Right forelimb (tissue), 1 donor: ENCODE results near the gene AGPAT2.
"Not testable (repeated sequence)": the region's sequence is repeated elsewhere in the genome, so short reads cannot be mapped to it uniquely, and the experiment has no call there.

ENCODE experiments used
- DNase-seq: peaks from one replicate; pipeline ENCODE4 v3.0.0-alpha.2; 2018

The AGPAT2 gene

DNA sequence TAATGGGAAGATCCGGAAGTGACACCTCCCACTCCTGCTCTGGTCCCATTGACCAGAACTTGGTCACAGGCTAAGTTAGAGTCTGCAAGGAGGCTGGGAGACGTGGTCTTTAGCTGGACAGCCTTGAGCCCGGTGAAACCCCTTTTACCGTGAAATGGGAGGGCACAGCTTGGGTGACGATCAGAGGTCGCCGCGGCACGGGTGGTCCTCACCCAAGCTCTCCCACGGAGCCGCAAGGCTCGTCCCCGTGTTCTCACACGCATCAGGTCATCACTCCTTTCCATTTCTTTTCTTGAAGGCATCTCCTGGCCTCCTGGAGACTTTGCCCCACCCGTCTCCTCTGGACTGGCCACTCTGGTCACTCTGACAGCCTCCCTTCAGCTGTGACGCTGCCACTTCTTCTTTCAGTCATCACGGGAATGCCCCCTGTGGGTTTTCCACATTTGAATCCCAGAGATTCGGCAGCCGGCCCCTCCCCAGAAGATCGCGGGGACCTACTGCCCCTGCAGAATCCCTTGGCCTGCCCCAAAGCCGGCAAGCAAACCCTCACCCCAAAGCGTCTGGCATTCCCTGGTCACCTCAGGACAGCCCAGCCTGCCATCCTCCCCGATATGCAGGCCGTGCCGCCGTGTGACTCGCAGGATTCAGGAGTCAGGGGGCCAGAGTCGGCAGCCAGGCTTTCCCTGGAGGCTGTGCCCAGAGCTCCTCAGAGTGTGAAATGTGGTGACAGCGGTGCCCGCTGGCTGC lies 43.5 kb downstream of the AGPAT2 start:
- no peak for DNase-seq

GRCh38 chr9:136642439-136642921 lies 44.8 kb downstream of the AGPAT2 start:
- no peak for DNase-seq

- no peak for DNase-seq
Observed at GRCh38 chr9:136640171-136641111, 46.8 kb downstream of the AGPAT2 start.

- DNase-seq = no peak
Observed at GRCh38 chr9:136634904-136635303, 52.4 kb downstream of the AGPAT2 start.

DNA sequence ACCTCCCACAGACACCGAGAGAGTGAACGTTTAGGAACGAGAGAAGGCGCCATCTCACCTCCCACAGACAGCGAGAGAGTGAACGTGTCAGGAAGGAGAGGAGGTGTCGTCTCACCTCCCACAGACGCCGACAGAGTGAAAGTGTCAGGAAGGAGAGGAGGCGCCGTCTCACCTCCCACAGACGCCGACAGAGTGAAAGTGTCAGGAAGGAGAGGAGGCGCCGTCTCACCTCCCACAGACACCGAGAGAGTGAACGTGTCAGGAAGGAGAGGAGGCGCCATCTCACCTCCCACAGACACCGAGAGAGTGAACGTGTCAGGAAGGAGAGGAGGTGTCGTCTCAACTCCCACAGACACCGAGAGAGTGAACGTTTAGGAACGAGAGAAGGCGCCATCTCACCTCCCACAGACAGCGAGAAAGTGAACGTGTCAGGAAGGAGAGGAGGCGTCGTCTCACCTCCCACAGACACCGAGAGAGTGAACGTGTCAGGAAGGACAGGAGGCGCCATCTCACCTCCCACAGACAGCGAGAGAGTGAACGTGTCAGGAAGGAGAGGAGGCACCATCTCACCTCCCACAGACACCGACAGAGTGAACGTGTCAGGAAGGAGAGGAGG lies 54.7 kb downstream of the AGPAT2 start:
- not testable (repeated sequence) for DNase-seq

GRCh38 chr9:136632072-136632471 lies 55.2 kb downstream of the AGPAT2 start:
- not testable (repeated sequence) for DNase-seq

- DNase-seq = peak; percentile 89
Observed at GRCh38 chr9:136631038-136632000, 55.9 kb downstream of the AGPAT2 start.

DNA sequence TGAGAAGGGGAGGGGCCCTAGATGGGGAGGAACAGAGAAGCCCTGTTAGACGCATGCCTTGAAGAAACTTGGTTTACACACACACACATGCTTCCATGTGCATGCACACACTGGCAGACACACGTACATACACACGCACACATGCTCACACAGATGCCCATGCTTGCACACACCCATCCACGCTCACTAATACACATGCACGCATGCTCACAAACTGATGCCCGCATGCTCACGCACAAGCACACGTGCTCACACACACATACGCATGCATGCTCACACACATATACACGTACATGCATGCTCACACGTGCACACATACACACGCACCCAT lies 56.6 kb downstream of the AGPAT2 start:
- DNase-seq = no peak

DNA sequence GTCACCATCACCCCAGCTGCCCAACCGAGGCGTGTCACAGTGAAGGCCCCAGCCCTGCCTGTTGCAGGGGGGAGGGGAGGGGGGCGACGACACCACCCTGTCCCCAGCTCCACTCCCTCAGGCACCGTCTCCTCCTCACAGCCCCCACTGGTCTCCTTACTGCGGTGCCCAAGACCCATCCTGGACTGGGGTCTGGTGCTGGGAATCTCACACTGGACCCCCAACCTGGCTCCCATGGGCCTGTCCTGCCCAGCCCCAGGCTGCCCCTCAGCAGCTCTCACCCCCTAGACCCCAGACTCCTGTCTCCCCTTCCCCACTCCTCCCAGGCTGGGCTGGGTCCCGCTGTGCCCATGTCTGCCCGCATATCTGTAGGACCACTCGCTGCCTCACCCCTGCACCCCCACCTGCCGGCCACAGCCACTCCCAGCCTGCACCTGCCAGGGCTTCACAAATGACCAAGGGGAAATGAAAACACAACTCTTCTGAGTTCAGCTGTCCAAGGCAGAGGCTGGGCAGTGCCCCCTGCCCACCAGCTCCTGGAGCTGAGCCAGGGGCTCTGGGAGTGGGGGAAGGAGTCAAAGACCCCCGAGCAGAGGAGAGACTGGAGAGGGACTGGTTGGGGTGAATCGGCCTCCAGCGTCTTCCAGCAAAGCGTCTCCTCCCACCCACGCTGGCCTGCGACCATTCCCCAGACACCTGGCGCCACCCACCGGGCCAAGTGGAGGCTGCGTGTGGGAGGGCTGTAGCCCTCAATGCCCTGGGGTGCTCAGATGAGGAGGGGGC lies 57.2 kb downstream of the AGPAT2 start:
- peak; percentile 85 for DNase-seq

DNA sequence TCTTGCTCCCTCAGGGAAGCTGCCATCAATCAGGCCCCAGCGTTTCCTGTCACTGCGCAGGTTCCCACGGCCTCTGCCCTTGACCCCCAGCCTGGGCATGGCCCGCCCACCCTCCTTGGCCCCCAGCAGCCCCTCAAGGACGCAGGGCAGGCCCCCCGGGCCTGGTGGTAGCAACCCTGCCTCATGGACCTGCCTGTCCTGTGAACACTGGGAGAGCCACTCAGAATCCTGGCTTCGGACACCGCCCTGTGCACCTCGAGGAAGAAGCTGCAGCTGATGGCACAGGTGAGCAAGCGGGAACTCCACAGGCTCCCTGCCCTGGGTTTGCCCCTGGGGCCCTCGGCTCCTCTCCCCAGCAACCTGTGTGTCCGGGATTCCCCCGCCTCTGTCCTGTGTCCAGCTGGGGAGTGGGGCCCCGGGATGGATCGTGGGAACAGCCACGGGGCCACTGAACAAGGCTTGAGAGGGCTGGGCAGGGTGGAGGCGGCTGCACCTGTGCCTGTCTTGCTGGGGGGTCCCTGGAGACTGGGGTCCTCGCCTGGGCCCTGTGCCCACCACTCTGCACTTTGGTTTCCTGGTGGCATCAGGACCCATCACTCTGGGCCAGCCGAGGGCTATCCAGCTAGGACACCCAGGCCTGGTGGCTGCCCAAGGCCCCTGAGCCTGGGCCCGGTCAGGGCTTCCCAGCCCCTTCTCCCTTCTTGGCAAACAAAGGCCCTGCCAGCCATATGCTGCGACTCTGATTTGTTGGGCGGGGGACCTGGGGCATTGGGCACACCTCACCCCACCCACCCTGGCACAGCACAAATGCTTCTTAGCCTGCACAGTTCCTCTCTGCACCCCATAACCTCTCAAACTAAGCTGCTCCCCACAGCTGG lies 58.0 kb downstream of the AGPAT2 start:
- DNase-seq = no peak

GRCh38 chr9:136628268-136628667 lies 59.0 kb downstream of the AGPAT2 start:
- DNase-seq = no peak

DNA sequence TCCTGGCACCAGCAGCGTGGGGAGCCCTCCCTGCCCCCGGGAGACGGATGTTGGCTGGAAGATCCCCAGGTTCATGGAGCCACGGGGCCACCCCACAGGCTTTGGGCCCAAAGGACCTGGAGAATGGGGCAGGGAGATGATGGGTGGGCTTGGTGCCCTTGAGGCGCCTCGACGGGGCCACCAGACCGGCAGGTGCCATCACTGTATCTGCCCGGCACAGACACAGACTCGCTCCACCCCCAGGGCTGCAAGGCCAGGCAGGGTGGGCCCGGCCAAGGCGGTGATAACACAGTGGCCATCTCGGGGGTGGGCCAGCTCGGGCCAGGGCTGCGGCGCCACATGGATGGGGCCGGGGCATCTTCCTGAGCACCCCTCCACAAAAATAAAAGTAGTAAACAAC lies 59.6 kb downstream of the AGPAT2 start:
- DNase-seq = no peak

DNA sequence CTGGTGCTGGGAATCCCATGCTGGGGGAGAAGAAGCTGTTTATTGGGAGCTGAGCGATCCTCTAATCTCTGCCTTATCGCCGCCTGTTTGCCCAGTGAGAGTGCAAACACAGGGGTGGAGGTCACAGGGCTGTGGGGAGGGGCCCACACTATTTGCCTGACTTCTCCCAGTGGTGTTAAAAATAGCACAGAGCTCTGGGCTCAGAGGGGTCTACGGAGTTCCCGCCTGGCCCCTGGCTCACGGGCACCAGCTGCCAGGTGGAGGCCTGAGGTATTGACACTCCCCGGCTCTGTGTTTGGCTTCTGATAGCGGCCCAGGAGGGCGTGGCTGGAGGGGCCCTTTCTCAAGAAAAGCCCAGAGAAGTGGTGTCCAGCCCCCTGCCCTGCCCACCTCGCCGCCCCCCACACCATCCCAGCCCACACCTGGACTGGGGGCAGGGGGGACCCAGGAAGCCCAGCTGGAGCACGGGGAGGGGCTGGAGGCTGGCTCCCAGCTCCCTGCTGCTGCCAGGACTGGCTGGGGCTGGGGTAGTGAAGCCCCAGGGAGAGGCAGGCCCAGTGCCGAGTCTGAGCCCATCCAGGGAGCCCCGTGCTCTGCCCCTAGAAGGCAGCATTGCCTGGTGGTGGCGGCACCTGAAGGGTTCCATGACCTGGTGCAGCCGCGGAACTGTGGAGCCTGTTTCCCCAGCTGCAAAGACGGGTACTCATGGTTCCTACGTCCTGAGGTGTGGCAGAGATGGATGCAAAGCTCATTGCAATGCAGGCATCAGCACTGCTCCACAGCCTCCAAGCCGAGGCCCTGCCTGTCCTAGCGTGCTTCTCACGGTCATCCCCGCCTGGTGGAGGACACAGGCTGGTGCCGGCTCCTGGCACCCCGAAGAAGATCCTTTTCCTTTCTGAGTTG lies 60.3 kb downstream of the AGPAT2 start:
- DNase-seq = no peak

DNA sequence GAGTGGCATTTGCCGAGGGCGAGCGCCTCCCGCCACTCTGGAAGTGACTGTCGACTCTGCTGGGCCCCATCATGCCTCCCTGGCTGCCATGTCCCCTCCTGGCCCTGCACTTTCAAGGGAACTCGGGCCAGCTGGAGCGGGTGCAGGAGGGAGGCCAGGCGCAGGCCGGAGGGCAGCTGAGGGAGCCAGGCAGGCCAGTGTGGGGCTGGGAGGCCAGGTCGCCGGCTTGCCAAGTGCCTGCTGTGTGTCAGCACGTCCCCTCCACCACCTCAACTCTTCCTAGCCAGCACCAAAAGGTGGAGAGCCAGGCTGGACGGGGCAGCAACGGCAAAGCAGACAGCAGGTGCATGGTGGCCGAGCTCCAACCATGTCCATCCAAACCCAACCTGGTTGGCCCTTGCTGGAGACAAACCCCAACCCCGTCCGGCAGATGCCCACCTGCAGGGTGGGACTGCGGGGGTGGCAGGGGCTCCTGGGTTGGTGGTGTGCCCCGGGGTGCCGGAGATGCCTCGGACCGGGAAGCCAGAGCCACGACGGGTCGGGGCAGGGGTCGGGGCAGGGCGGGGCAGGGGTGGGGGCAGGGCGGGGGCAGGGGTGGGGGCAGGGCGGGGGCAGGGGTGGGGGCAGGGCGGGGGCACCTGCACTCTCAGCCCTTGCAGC lies 61.1 kb downstream of the AGPAT2 start:
- DNase-seq = no peak

GRCh38 chr9:136625101-136626065 lies 61.9 kb downstream of the AGPAT2 start:
- DNase-seq = peak; percentile 72

DNA sequence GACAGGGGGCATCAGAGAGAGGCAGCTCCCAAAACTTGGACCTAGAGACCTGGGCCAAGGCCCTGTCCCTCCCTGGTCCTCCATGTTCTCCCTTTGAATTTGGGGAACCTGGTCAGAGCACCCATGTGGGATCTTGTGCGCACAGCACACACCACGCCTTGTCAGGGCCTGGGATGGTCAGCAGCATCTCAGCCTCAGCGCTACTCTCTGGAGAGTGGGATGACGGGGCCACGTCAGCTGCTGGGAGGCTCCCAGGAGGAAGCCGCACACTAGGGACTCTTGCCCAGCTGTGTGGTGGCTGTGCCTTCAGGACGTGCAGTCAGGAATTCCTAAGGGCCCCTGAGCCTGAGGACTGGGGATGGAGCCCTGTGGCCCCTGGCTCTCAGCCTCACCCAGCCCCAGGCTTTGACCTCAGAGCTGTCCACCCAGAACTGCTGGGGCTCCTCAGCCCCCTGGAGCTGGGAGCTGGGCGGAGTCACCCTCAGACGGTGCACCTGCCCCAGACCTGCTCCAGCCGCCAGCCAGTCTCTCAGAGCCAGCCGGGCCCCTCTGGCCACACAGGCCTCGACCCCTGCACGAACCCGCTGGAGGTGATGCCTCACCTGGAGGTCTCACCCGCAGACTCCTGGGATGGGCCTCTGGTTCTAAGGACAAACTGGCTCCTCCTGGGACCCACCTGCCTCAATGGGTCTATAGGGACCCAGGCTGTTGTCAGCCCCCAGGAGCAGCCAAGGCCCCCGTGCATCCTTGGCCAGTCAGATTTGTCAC lies 62.9 kb downstream of the AGPAT2 start:
- no peak for DNase-seq

DNA sequence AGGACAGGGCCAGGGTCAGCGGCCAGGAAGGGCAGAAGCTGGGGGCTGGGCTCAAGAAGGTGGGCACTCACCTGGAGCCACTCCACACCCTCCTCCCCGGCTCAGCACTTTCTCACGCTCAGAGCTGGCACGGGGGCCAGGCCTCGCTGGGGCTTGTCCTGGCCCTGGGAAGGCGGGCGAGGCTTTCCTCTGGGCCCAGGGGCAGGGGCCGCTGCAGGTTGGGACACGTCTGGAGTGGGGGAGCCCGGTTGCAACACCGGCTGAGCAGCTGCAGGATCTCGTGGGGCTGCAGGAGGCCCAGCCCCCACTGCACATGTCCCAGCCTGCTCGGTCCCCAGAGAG lies 63.4 kb downstream of the AGPAT2 start:
- no peak for DNase-seq
